ENCODE results near the gene DLG2.

DLG2 gene

DNA sequence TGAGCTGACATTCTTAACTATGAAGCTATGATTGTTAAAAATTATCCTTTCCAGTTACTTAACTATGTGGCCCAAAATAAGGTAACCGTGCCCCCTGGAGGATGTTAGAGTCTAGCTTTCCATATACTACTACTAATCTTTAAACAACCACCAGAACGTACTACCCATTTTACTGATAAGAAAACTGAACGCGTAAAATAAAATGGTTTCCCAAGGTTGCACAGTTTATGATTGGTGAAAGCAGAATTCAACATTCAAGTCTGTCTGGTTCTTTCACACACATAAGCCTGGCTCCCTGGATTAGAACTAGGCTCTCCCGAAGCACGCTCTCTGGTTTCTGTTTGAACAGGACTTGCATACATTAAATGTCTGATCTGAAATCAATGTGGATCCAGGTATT is 1903.1 kb downstream of the DLG2 start:
- DNase-seq: no peak

- no peak for DNase-seq
Observed at GRCh38 chr11:83722392-83723119, 1904.6 kb downstream of the DLG2 start.

- DNase-seq: no peak
Observed at GRCh38 chr11:83721263-83721662, 1905.9 kb downstream of the DLG2 start.

DNA sequence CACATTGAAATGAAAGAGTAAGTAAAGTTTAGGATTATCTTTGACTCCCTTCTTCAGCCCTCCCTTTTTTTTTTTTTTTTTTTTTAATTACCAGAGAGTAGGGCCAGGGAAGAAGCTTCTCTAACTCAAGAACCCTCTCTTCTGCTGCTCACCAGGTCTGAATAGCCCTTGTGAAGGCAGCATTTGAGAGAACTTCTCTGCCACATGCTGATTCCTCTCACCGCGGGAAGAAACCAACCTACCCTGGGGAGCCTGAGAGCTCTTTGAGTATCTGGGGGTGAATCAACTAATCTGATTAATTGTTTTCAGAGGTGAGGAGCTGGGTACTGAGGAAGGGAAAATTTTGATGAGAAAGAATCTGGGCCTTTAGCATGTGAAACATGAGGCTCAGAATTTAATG is 1906.5 kb downstream of the DLG2 start:
- DNase-seq: no peak

DNA sequence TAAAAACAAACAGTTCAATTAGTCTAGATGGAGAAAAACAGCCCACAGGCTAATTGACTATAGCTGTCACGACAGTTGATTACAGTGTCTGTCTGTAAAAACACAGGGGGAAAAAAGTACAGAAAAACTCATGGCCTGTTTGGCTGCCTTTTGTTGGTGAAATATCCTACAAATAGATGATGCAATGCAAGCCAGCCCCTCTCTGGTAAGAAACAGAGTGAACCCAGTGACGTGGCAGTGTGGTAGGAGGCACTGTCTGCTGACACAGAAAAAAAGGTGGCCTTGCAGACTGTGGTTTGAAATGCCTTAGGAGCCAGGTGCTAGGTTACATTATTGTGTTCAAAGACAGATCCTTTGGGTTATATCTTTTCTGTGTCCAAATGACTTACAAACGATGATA is 1909.6 kb downstream of the DLG2 start:
- DNase-seq: no peak

DNA sequence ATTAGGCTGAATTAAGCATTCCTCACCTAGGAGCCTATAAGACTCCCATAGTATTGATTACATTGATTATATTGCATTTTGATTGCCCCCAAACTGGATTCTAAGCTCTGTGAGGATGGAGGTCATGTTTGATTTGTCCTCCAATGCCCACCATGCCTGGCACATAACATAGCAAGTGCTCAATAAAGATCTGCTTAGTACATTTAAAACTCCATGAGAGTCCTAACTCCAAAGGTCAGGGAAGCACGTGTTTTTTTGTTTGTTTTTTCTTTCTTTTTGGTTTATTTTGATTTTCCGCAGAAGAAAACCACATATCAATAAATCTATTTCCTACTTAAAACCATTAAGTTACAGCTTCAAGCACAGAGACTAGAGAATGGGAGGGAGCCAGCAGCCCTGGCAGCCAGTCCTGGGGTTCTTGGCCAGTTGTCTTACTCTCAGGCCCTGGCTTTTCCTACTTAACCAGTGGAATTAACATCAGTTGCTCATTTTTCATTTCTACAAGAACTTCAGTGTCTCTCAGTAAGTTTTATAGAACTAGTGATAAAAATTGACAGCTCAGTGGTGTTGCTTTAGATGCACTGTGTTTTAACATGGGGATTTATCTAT is 1911.1 kb downstream of the DLG2 start:
- DNase-seq: no peak

GRCh38 chr11:83713708-83714107 is 1913.4 kb downstream of the DLG2 start:
- DNase-seq: no peak

DNA sequence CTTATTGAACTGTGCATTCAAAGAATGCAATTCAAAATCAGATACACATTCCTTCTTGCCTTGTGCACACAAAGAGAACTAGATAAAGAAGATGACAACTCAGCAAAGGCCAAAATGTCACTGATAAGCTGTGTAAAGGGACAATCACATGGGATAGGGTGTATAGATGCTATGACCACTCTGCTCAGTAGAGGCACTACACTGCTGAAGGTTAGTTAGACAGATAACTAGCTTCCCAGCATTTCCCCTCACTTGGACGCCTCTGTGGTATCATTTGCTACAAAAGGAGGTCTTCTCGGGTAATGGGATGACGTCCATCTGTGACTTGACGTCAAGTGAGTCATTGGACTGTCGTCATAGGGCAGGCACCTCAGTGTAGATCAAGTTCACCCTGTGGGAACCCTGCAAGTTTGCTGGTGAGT is 1916.0 kb downstream of the DLG2 start:
- DNase-seq: no peak

- no peak for DNase-seq
Observed at GRCh38 chr11:83709434-83709833, 1917.7 kb downstream of the DLG2 start.

DNA sequence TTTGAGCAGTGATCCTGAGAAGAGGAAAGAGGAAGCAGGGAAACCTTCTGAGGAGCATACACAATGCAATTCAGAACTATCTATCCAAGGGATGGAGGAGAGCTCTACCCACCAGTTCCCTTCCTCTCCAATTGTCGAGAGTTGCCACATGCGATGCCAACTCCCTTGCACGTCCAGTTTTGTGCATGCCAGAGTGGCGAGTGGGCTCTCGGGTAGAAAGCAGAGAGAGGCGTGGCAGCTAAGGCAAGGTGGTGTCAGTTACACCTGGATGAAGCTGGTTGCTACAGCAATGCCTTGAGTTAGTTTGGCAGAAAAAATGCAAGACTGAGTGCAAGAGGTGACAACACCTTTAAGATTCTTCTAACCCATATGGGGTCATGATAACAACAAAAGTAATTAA is 1920.6 kb downstream of the DLG2 start:
- no peak for DNase-seq

GRCh38 chr11:83702796-83703195 is 1924.3 kb downstream of the DLG2 start:
- no peak for DNase-seq

DNA sequence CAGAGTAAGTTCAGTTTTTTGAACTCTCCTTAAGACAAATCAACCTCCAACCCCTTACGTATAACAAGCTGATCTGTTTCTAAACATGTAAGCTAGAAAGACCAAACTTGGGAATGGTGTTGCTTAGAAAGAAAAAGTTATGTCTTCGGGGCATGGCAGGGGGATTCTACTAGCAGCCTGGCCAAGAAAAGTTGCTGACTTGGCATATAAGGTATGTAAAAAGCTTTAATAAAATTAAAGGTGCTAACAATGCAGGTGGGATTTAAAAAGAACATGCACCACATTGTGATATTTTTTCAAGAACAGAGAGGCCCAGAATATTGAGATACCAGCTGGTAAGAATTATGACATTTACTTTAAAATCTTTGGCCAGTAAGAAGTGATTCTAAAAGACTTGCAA is 1929.6 kb downstream of the DLG2 start:
- DNase-seq: no peak

DNA sequence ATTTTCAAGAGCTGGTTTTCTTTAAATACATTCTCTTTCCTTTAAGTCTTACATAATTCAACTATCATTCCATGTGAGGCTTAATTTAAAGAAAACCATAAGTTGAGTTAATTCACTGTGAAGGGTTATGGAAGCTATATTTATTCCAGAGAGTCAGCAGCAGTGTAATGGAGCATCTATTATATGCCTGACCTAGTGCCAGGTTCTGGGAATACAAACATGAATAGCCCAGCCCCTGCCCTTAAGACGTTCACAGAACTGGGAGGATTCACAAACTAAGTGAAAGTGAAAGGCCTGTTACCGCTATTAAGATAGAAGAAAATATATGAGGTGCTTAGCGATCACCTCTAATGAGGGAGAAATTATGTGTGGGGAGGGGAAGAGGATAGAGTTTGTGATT is 1932.1 kb downstream of the DLG2 start:
- DNase-seq: no peak

DNA sequence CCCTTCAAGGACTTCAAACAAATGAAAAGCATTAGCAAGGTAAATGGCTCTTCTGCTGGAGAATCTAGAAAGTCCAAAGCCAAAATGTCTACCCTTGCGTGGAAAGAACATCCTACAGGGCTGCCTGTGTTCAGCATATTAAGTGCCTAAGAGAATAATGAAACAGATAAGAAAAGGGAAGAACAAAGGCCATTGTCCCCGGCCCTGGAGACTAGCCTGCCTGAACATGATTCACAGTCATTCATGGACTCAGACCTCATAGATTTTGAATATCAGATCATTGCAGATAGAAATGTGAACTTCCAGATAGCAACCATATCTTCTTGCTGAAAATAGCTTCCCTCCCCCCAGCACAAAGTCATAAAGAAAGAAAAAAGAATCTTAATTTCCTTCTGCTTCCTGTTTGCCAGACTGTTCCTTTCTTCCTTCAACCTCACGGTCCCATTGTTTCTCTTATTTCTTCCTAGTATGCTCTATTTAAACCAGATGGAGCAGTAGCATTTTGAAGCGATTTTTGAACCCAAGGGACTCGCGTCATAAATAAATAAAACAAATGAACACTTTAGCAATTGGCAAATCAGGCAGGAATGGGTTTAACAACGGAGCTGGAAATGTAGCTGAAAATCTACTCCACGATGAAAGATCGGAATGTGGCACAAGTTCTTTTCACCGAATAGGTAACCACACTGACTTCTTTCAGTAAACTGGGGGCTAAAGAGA is 1932.8 kb downstream of the DLG2 start:
- no peak for DNase-seq

DNA sequence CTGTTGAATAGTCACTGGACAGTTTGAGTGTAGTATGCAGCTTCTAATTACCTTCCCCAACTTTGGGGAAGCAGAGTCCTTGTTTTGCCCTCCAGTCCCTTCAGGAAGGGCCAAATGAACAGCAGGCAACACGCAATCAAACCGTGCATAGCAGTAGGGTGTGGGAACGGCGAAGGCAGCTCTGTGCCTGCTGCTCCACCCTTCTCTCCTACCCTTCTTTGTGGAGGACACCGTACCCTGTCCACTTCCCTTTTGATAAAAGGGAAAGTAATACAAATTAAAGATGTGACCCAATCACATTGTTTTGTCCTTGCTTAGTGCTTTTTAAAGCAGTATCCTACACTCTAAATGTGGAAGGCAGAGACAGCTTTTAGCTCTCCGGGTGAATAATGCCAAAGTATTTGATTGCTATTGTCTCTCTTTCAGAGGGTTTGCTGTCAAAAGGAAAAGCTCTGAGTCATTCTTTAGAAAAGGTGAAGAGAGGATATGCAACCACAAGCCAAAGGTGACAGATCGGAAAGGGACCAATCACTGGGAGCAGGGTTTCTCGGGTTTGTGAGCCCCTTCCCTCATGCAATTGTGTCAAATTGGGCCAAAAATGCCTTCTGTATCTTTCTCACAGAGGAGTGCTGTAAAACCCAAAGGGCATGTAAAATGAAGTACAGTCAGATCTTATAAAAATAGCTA is 1933.7 kb downstream of the DLG2 start:
- no peak for DNase-seq

DNA sequence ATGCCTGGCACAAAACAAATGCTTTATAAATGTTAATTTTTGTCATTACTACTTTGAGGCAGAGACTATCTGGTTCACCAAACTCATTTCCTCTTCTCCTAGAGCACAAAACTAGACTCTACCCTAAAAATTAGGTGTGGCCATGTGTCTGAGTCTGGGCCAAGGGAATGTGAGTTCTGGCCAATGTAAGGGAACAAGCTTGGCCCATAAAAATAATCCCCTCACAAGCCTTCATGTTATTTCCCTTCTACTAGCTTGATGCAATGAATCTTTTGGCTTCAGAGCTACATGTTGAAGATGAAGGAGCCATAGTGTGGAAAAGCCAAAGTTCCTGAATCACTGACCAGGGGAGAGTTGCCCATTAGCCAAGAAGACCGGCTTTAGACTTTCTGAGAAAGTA is 1934.5 kb downstream of the DLG2 start:
- no peak for DNase-seq

DNA sequence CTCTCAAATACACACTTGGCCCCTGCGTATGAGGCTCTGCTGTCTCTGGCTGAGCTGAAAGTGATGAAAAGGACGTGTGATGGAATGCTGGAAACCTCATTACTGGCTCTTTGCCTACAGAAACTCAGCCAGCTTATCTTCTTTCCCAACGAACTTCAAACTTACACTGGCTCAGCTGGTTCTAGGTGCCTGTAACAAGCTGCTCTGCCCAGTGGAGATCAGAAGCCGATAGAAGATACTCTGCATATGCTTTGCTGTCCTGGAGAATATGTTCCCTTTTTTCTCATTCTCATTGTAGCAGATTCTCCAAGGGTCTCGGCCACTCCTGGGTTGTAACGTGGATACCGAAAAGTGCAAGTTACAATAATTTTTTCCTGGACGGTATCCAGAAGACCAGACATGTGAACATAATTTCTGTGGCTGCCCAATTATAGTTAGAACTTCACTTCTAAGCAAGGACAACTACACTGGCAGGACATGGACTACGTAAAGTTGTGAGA is 1935.6 kb downstream of the DLG2 start:
- no peak for DNase-seq

GRCh38 chr11:83689144-83689780 is 1937.9 kb downstream of the DLG2 start:
- no peak for DNase-seq

DNA sequence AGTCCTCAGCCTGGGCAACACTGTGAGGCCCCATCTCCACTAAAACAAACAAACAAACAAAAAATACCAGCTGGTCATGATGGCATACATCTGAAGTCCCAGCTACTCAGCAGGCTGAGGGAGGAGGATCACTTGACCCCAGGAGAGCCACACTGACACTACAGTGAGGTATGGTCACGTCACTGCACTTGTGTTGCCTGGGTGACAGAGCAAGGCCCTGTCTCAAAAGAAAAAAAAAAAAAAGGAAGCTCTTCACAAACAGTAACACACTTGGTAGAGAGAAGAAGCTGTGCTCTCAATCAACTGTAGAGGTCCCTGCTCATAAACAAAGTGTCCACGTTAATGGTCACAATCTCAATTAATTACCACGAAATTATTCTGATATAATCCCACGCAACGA is 1939.4 kb downstream of the DLG2 start:
- no peak for DNase-seq

- no peak for DNase-seq
Observed at GRCh38 chr11:83685730-83686129, 1941.4 kb downstream of the DLG2 start.

- no peak for DNase-seq
Observed at GRCh38 chr11:83684071-83684470, 1943.1 kb downstream of the DLG2 start.

- no peak for DNase-seq
Observed at GRCh38 chr11:83682611-83682973, 1944.6 kb downstream of the DLG2 start.
